Breast epithelium (tissue), 3 donors: ENCODE data around the gene TMEM19.

Experiments
- CTCF ChIP-seq, 3 donors: fragments of 450-650 bp; IDR thresholded peaks; one replicate each; pipeline ENCODE4 v1.5.1; 2016 to 2017; ENCODE audit warnings: antibody characterized with exemption in 3 of 3, mild to moderate bottlenecking in 3 of 3, moderate library complexity in 3 of 3
- POLR2AphosphoS5 ChIP-seq, 3 donors: sonication (generic); formaldehyde crosslinking; IDR thresholded peaks; one replicate each; pipeline ENCODE4 v1.6.1; 2017; ENCODE audit warnings: antibody characterized with exemption in 3 of 3

DNA sequence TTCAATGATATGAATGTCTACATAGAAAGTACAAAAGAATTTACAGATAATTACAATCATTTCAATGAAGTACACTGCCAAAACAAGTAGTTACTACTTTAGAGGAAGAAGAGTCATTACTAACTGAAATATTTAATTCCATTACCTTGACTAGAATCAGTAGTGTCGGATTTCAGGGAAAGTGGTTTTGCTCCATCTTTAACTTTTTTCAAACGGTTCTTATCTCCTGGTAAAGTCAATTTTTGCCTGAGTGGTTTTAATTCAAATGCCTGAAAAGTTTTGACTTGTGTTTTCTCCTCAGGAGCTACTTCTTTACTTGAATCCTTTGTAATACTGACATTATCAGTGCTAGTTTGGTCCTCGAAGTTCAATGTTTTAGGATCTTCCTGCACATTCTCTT lies 29.1 kb upstream of the TMEM19 start:
- TF ChIP-seq CTCF (IDR thresholded peaks at IDR 0.05) (no peak), POLR2AphosphoS5 (IDR thresholded peaks at IDR 0.05) (no peak)
